ENCODE measurements around the gene DBF4B.
"Not testable (repeated sequence)": the region's sequence is repeated elsewhere in the genome, so short reads cannot be mapped to it uniquely, and the experiment has no call there.

DBF4B gene

GRCh38 chr17:44733753-44734152 is 25.3 kb downstream of the DBF4B start:
- DNase-seq (ENCODE audit: low spot score) = no peak

DNA sequence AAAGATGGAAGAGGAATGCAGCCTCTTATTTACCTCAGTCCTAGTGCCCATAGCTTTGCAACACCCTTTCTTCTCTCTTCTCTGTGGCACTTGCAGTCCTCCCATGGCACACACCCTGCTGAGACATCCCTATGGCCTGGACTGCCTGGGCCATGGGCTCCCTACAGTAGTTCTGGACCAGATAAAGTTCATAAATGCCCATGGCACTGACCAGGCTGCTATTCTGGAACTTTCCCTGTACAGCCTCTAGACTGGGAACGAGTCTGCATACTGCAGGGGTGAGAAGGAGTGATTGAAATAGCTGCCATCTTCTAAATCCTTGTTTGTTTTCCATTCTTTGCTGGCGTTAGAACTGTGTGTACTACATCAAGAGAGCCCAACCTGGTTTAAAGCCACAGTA is 25.8 kb downstream of the DBF4B start:
- DNase-seq (ENCODE audit: low spot score) = no peak

GRCh38 chr17:44736551-44737240 is 28.2 kb downstream of the DBF4B start:
- no peak for DNase-seq (ENCODE audit: low spot score)

DNA sequence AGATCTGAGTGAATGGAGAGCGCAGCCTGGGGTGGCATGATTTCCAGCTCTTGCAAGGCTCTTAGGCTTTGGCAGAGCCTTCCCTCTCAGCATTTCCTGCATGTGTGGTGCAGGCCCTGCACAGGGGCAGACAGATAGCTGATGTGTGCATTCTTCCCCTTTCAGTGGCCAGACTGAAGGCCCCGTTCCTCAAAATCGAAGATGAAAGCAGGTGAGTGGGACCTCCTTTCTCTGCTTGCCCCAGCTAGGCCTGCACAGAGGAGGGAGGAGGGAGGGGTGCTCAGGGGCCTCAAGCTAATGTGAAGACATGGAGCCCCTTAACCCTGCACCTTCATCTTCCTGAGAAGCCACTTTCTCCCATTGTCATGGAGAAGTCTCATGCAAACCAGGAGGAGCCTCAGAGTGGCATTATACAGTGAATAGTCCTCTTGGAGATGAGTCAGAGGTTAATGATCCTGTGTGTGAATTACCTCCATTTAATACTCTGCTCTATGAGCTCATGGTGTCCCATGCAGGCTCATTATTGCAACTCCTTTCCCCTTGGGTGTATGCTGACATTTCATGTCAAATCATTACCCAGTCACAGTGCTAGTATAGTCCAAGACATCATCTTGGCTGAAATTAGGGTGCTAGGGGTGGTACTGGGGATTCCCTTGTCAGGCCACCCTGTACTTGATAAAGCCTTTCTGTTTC is 29.9 kb downstream of the DBF4B start:
- no peak for DNase-seq (ENCODE audit: low spot score)

DNA sequence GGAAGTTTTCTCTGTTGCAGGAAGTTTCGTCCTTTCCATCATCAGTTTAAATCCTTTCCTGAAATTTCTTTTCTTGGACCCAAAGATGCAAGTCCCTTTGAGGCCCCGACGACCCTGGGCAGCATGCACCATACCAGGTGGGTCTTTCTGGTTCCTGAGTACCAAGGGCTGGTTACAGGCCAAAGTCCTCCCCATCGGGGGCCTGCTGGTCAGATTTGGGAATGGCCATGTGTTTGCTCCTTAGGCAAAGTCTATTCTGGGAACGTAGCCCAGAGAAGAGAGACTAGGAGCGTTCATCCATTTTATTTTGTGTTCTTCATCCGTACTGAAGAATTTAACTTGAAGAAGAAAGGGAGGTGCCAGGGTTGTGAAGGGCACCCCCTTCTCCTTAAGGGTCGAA is 32.9 kb downstream of the DBF4B start:
- DNase-seq (ENCODE audit: low spot score) = no peak

GRCh38 chr17:44745301-44745700 is 36.8 kb downstream of the DBF4B start:
- no peak for DNase-seq (ENCODE audit: low spot score)

- DNase-seq (ENCODE audit: low spot score) = not testable (repeated sequence)
These were observed 37.3 kb downstream of the DBF4B start for GRCh38 chr17:44745738-44746137.

DNA sequence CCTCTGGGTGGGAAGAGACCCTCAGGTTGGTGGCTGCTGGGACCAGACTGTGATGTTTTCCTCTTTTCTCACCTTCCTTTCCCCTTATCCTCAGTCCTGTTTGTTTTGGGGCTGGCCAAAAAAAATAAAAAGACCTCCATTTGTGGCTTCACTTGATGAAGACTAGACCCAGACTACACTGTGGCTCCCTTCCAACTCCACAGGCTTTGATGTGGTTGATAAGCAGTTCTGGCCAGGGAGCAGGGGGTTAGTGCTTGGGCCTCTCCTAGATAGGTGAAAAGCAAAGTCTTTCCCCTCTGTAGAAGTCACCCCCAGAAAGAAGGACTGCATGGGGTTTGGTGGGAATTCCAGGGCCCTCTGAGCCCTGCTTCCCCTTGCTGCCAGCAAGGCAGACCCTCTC is 39.1 kb downstream of the DBF4B start:
- DNase-seq (ENCODE audit: low spot score) = no peak

GRCh38 chr17:44749076-44749979 is 40.9 kb downstream of the DBF4B start:
- no peak for DNase-seq (ENCODE audit: low spot score)

GRCh38 chr17:44749980-44750318 is 41.5 kb downstream of the DBF4B start:
- no peak for DNase-seq (ENCODE audit: low spot score)

DNA sequence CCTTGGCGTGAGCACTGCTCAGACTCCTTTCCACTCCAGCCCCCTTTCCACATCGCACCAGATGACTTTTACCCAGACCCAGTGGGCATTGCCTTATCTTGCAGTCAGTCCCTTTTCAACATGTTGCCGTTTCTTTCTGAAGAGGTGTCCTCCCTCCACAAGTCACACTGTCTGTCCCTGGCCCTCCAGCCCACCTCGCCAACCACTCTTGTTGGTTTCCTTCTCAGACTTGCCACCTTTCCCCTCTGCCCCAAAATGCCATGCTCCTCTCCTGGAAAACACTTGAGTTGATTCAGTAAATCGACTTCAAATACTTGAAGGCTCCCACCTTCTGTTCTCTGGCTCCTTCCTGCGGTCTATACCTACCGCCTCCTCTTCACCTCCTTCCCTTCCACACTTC is 42.9 kb downstream of the DBF4B start:
- no peak for DNase-seq (ENCODE audit: low spot score)

DNA sequence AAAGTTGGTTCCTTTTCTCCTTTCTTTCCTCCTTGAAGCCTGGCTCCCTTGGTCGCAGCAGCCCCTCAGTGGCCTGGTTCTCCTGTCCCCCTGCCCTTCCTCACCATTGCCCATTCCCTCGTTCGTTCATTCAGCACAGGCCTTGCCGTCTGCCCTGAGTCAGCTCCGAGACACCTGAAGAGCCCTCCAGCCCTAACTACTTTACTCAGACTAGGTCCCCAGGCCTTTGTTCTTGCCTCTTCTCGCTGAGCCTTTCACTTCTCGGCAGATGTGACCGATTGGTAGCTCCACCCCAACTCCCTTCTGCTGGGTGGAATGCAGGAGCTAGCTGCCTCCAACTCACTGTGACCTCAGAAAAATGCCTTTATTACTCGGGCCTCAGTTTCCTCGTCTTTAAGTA is 43.3 kb downstream of the DBF4B start:
- DNase-seq (ENCODE audit: low spot score) = no peak

DNA sequence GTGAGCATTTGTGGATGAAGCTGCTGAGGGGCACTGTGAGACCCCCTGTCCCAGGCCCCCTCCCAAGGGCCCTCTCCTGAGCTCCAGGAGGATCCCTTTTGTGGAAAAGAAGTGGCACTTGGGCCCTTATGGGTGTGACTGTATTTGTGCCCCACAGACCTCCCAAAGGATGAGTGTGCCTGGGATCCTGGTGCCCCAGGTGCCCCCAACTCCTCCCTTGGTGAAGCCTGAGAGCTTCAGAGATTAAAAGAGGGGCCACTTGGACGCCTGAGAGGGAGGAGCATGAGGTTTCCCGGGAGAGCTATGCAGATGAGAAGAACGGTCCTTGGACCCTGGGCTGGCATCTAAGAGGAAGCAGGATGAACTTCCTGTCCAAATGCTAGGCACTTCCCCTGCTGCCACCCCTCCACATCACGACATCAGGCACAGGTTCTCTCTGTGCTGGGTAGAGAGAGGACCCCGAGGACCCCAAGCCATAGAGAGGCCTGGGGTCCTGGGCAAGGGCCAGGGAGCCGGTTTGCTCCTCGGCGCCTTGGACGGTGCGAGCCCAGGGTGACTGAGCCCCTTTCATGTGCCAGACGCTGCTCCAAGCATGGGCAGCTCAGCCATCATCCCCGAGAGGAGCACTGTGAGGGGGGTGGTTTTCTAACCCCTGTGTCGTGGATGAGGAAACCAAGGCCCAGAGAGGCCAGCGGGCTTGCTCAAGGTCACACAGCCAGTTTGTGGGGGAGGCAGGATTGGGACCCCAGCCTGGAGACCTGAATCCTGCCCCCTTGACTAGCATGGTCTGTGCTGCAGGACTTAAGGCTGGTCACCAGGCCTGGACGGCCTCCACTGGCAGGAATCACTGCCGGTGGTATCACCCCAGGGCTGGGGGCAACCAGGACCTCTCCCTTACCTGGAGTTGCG is 44.7 kb downstream of the DBF4B start:
- no peak for DNase-seq (ENCODE audit: low spot score)

DNA sequence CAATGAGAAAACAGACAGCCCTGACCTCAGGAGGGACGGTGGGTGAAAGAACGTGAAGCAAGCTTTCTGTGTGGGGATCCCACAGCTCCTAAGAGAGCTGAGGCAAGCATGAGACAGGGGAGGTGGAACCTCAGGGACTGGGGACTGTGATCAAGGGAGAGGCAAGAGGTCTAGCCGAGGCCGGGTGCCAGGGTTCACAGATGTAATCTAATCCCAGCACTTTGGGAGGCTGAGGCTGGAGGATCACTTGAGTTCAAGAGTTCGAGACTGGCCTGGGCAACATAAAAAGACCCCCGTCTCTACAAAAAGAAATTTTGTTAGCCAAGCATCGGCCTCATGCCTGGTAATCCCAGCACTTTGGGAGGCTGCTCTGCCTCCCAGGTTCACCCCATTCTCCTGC is 45.8 kb downstream of the DBF4B start:
- no peak for DNase-seq (ENCODE audit: low spot score)

- not testable (repeated sequence) for DNase-seq (ENCODE audit: low spot score)
These were observed 46.7 kb downstream of the DBF4B start for GRCh38 chr17:44755180-44755579.

- DNase-seq (ENCODE audit: low spot score) = no peak
These were observed 48.8 kb downstream of the DBF4B start for GRCh38 chr17:44757045-44757917.

- no peak for DNase-seq (ENCODE audit: low spot score)
These were observed 49.5 kb downstream of the DBF4B start for GRCh38 chr17:44757918-44758413.

DNA sequence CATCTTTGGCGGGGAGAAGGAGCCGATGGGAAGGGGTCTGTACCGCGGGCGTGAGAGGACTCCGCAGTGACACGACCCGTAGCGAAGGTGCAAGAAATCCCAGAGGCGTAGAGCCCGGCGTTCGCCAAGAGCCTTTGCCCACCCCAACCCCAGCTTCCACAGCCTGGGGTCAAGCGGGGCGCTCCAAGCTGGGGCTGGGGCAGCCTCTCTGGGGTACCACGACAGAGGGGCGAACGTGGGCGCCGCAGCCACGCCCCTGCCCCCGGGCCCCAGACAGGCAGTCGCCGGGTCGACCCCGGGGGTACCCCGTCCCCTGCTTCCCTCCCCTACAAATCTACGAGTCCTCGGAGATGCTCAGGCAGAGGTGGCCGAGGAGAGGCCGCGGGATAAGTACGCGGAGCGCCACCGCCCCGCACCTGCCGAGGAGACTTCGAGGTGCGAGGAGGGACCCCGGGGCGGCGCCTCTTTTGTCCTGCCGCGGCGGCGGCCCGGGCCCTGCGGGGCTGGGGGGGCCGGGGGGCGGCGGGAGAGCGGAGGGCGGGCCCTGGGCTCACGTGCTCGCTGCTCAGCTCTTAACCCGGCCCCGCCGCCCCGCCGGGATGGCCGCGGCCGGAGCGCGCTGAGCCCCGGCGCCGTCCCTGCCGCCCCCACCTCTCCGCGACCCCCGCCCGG is 50.1 kb downstream of the DBF4B start, which contains the start of gene ADAM11:
Gene ADAM11, plus strand, starts transcription at position 575 of the 672 bp plus-strand sequence. CDS start 212 bp downstream, outside the sequence.
- no peak for DNase-seq (ENCODE audit: low spot score)

- no peak for DNase-seq (ENCODE audit: low spot score)
These were observed 50.8 kb downstream of the DBF4B start for GRCh38 chr17:44759086-44759915.
